Hematopoietic multipotent progenitor cell treated with erythropoietin and hydrocortisone succinate and interleukin-3 and kit ligand, for 8 days (in vitro differentiated cells): ENCODE measurements around the gene ZNF165.
A peak's percentile ranks its signal among the peaks of the same experiment; 100 is the strongest.
"Not testable (repeated sequence)": the region's sequence is repeated elsewhere in the genome, so short reads cannot be mapped to it uniquely, and the experiment has no call there.

Experiments used
- DNase-seq: peaks from one replicate; pipeline ENCODE4 v3.0.0-alpha.2; 2015

Gene ZNF165

GRCh38 chr6:28080381-28080630, at the start of gene ZNF165:
TSS of gene ZNF165 (plus strand) at chr6:28080568. CDS start at chr6:28085481, 4,913 bp downstream.
- not testable (repeated sequence) for DNase-seq

GRCh38 chr6:28053584-28053983, 26.8 kb upstream of the ZNF165 start:
- DNase-seq = no peak

DNA sequence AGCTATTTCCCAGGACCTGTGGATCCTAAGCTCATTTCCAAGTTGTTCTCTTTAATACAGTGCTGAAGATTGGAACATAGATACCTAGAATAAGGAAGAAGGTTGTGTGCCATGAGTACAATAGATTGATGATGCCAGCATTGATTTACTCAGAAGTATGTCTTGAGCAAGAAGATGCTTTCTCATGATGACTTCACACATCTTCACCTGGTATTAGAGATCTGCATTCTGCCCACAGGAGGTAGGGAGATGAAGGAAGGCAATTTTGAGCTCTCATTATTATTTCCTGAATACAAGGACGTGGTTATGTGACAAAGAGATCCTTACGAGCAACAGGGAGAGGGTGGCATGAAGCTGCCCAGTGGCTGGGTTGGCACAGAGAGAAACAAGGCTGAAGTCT, 20.0 kb upstream of the ZNF165 start:
- DNase-seq = no peak

- DNase-seq = no peak
Measured at GRCh38 chr6:28064272-28064671, 16.1 kb upstream of the ZNF165 start.

DNA sequence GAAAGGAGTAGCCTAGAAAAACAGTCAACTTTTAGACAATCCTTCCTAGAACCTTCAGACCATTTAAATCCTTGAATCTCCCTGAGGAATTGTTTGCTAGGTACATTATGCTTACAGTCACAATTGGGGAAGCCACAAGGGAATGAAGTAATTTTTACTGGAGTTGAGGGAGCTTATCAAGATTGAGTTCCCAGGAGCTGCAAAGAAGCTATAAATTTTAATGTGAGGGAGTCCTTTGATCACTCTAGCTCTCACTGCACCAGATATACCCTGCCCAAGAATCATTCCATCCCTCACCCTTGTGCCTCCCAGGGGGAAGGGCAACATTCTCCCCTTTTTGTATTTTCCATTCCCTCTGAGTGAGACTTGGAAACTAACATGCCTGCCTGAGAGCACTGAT, 12.3 kb upstream of the ZNF165 start:
- no peak for DNase-seq

DNA sequence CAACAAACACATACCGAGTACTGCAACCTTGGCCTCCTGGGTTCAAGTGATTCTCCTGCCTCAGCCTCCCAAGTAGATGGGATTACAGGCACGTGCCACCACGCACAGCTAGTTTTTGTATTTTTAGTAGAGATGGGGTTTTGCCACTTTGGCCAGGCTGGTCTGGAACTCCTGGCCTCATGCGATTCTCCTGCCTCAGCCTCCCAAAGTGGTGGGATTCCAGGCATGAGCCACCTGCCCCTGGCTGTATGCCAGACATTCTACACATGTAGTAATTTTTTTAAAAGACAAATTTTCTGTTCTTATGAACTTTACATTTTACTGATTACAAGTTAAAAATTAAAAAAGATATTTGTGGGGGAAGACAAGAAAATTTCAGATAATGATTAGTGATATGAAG, 9.4 kb upstream of the ZNF165 start:
- DNase-seq = not testable (repeated sequence)

- no peak for DNase-seq
Measured at GRCh38 chr6:28078050-28078449, 2.3 kb upstream of the ZNF165 start.

- no peak for DNase-seq
Measured at GRCh38 chr6:28078836-28079235, 1.5 kb upstream of the ZNF165 start.

- DNase-seq = peak; percentile 98
Measured at GRCh38 chr6:28080631-28081485, 490 bp downstream of the ZNF165 start.

DNA sequence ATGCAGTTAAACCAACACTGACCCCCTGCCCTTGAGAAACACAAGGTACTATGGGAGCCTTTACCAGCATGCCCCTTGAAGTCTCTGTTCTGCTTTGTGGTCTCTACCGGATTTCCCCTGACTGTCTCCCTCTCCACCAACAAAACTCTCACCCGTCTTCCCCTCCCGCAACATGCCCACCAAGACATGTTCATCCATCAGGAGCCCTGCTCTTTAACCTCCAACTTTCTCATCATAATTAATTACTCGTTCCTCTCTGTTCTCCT, 1.1 kb downstream of the ZNF165 start:
- peak; percentile 20 for DNase-seq

GRCh38 chr6:28082939-28083338, 2.6 kb downstream of the ZNF165 start:
- DNase-seq = no peak

- DNase-seq = no peak
Measured at GRCh38 chr6:28089054-28089453, 8.7 kb downstream of the ZNF165 start.

DNA sequence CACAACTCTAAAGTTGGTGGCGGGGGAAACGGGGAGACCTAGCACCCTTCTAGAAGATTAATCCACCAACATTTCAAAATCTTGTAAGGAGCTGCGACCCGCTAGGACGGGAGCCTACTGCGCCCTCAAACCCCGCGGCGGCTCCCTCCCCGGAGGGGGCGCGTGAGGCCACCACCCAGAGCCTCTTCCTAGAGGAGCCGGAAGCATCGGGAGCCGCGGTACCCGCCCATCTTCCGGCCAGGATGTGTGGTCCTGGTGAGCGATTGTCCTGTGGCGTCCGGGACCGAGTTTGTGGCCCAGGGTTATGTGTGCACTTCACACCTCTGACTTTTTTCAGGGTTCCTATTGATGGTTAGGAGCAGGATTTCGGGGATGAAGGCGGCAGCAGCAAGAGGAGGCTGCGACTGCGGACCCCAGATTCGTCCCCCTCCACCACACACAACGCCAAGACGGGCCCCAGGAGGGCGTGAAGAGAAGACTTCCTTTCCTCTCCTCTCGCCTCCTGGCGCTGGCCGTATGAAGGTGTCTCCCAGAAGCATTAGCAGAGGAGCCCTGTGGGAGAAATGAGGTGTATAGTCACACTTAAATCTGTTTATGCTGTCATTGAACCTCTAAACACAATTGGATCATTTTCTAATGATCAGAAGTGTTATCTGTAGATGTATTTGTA, 10.7 kb downstream of the ZNF165 start:
- DNase-seq = no peak

DNA sequence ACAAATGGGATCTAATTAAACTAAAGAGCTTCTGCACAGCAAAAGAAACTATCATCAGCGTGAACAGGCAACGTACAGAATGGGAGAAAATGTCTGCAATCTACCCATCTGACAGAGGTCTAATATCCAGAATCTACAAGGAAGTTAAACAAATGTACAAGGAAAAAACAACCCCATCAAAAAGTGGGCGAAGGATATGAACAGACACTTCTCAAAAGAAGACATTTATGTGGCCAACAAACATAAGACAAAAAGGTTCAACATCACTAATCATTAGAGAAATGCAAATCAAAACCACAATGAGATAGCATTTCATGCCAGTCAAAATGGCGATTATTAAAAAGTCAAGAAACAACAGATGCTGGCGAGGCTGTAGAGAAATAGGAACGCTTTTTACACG, 21.9 kb downstream of the ZNF165 start:
- not testable (repeated sequence) for DNase-seq

DNA sequence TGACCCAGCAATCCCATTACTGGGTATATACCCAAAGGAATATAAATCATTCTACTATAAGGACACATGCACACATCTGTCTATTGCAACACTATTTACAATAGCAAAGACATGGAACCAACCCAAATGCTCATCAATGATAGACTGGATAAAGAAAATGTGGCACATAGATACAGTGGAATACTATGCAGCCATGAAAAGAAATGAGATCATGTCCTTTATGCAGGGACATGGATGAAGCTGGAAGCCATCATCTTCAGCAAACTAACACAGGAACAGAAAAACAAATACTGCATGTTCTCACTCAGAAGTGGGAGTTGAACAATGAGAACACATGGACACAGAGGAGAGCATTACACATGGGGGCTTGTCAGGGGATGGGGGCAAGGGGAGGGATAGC, 22.3 kb downstream of the ZNF165 start:
- DNase-seq = not testable (repeated sequence)

- DNase-seq = peak; percentile 91
Measured at GRCh38 chr6:28104392-28105244, 24.2 kb downstream of the ZNF165 start.

DNA sequence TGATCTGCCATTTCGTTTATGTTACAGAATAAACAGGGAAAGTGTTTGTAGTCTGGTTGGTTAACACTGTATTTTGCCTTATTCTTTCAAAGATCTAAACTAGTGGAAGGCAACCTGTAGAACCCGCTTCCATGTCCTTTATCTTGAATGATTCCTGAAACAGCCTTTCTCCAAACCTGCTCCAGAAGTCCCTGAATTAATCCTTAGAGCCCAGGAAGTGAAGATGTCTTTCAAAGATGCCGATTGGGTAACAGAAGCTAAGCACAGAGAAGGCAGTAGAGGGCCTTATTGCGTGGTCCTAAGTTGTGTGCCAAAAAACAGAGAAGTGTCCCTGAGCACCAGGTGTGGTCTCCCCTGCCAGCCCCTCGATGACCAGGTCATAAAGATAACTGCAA, 24.9 kb downstream of the ZNF165 start:
- peak; percentile 68 for DNase-seq

DNA sequence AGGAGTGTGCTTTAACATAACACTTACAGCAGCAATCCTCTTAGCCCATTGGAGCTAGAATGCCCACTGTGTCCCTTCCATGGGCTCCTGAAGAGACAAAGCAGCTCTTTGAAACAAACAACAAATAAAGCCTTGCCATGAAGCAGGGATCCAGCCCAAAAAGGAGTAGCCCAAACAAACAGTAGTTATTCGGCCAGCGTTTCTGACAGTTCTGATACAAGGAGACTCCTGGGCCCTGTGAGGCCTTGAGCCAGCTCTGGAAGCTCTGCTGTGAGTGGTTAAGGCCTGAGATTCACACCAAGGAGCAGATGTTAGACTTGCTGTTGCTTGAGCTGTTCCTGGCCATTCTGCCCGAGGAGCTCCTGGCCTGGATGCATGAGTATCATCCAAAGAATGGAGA, 27.1 kb downstream of the ZNF165 start:
- DNase-seq = no peak

DNA sequence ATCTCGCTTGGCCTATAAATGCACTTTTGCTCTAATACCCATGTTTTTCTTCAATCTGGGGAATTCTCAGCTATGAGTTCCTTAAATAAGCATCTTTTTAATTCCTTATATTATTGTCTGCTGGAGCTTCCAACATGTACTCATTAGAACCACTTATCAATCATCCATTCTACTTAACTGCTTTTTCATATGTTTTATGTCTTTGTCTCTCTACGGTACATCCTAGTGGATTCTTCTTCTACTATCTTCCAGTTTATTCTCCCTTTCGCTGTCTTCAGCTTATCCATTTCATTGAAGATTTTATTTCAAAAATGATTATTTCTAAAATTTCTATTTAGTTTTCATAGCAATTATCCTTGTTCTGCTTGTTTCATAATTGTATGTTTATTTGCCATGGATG, 31.6 kb downstream of the ZNF165 start:
- no peak for DNase-seq

DNA sequence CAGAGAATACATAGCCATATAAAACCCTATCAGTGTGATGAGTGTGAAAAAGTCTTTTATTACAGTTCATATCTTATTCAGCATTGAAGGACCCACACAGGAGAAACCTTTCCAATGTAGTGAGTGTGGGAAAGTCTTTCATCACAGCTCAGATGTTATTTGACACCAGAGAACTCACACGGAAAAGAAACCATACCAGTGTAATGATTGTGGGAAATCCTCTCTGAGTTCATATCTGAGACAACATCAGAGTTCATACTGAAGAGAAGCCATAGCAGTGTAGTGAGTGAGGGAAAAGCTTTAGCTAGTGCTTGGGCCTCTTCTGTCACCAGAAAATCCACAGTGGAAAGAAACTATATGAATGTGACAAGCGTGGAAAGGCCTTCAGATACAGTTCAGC, 35.4 kb downstream of the ZNF165 start:
- no peak for DNase-seq

DNA sequence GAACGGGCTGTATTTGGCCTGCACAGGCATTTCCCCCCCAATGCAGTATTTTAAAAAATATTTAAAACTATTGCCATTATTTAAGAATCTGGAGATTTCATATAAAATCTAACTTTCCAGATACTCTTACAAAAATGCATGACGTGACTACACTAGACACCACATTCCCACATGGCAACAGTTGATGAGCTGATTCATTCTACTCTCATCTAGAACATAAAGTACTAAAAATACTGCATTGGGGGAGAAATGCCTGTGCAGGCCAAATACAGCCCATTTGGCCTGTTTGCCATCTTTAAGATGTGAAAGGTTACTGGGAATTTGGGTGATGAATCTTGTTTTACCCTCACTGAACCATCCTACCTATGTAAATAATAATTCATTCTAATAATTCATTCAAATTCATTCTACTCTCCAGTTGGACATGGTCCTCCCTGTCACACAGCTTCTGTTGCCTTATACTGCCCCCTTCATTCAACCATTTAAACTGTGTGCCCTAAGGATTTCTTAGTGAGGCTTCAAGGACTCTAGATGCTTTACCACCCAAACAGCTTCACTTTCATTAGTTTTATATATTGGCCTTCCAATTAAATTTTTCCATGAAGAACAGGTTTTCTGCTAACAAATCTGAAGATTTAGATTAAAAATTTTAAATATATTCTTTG, 37.1 kb downstream of the ZNF165 start:
- peak; percentile 51 for DNase-seq

DNA sequence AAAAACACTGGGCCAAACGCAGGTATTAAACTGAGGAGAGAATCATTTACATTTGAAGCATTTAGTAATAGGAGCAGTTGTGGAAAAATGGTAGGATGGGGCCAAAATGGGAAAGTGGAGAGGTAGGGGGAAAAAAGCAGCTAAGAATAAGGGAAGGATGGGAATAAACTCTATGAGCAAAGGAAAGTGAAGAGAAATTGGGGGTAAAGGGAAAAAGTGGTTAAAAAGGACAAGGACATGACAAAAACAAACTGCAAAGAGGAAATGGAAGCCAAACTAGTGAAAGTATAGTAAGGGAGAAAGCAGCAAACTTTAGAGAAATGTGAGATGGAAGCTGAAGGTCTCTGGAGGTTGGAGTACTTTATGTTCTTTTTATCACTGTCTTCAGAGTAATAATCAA, 37.8 kb downstream of the ZNF165 start:
- DNase-seq = no peak

GRCh38 chr6:28121876-28122275, 41.5 kb downstream of the ZNF165 start:
- peak; percentile 58 for DNase-seq
